BLaER1 (cell line): ENCODE measurements around the gene BAD.

Experiments
- H3K27ac ChIP-seq: shearing (Covaris generic); formaldehyde crosslinking; 2 replicates; pipeline ENCODE4 v1.8.1; 2022
- H3K27me3 ChIP-seq: shearing (Covaris generic); formaldehyde crosslinking; 2 replicates; pipeline ENCODE4 v1.8.1; 2022
- H3K36me3 ChIP-seq: shearing (Covaris generic); formaldehyde crosslinking; 2 replicates; pipeline ENCODE4 v1.8.1; 2022
- H3K4me1 ChIP-seq: shearing (Covaris generic); formaldehyde crosslinking; 2 replicates; pipeline ENCODE4 v1.8.1; 2022
- H3K4me2 ChIP-seq: shearing (Covaris generic); formaldehyde crosslinking; 2 replicates; pipeline ENCODE4 v1.8.1; 2022
- H3K4me3 ChIP-seq: shearing (Covaris generic); formaldehyde crosslinking; 2 replicates; pipeline ENCODE4 v1.8.1; 2022
- H3K9ac ChIP-seq: shearing (Covaris generic); formaldehyde crosslinking; 2 replicates; pipeline ENCODE4 v1.8.1; 2022
- H3K9me3 ChIP-seq: shearing (Covaris generic); formaldehyde crosslinking; 2 replicates; pipeline ENCODE4 v1.8.1; 2022
- H4K20me1 ChIP-seq: shearing (Covaris generic); formaldehyde crosslinking; 2 replicates; pipeline ENCODE4 v1.8.1; 2022
- Cebpa-rat ChIP-seq: shearing (Covaris generic); IDR thresholded peaks from 2 replicates; pipeline ENCODE4 v1.8.1; 2022

Gene BAD

DNA sequence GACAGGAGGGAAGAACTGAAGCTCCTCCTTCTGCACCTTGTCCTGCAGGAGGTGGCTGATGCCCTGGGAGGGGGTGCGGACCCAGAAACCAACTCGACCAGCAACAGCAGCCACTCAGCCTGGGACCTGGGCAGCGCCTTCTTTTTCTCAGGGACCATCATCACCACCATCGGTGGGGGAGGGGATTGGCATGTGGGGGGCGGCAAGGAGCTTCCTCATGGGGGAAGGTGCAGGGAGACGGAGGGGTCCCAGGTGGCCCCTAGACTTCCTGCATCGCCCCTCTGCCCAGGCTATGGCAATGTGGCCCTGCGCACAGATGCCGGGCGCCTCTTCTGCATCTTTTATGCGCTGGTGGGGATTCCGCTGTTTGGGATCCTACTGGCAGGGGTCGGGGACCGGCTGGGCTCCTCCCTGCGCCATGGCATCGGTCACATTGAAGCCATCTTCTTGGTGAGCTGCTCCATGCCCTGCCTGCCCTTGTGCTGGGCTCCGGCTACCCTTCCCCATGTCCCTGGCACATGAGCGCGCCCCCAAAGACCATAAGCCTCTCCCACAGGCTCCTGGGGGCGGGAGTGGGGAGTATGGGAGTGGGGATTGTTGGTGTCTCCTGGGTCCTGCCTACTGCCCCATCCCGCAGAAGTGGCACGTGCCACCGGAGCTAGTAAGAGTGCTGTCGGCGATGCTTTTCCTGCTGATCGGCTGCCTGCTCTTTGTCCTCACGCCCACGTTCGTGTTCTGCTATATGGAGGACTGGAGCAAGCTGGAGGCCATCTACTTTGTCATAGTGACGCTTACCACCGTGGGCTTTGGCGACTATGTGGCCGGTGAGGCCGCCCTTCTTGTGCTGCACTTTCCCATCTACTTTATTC is 12.6 kb upstream of the BAD start:
- peaks cover 100% of the 10 kb centered on the region for H3K27me3 ChIP-seq
- no peaks in the 10 kb centered on the region for H3K9me3 ChIP-seq
- no peak overlapping the region for H3K9ac ChIP-seq
- peaks cover 68% of the 10 kb centered on the region for H4K20me1 ChIP-seq
- H3K36me3 ChIP-seq, result no peaks in the 10 kb centered on the region
- no peak overlapping the region for H3K4me3 ChIP-seq
- no peak overlapping the region for H3K27ac ChIP-seq
- no peak overlapping the region for H3K4me2 ChIP-seq
- peaks cover 30% of the 10 kb centered on the region for H3K4me1 ChIP-seq
- no peak for TF ChIP-seq Cebpa-rat

DNA sequence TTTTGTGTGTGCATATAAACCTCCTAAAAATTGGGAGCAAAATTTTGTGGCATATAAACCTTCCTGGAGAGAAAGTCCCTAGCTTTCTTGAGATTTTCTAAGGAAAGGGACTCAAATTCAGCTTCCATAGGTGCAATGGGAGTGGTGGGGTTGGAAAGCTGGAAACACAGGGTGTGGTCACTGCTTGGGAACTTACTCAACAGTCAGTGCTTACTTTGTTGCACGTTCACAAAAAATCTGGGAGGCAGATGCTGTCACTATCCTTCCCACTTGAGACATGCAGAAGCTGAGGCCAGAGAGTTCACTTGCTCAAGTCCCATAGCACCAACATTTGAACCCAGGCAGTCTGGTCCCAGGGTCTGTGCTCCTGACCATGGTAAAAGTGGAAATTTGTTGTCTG is 11.8 kb upstream of the BAD start:
- Histone ChIP-seq H3K27me3 (peaks cover 100% of the 10 kb centered on the region), H3K9me3 (no peaks in the 10 kb centered on the region), H3K4me1 (peaks cover 36% of the 10 kb centered on the region), H3K27ac (no peak overlapping the region), H4K20me1 (peaks cover 76% of the 10 kb centered on the region), H3K4me2 (no peak overlapping the region), H3K36me3 (no peaks in the 10 kb centered on the region), H3K4me3 (no peak overlapping the region), H3K9ac (no peak overlapping the region)
- TF ChIP-seq Cebpa-rat, result no peak

DNA sequence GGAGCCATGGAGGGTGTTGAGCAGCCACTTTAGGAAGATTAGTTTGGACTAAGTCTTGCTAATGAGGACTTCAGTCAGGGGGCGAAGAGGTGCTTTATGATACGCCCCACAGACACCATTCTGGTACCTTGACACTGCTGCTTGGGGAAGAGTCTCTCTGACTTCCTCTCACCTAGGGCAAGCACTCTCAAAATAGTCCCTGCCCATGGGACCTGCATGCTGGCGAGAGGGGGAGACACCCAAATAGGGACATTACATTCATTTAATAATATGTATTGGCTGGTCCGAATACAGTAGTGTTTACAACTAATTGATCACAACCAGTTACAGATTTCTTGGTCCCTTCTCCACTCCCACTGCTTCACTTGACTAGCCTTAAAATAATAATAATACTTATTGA is 11.3 kb upstream of the BAD start:
- no peaks in the 10 kb centered on the region for H3K36me3 ChIP-seq
- H3K9me3 ChIP-seq, result no peaks in the 10 kb centered on the region
- no peak overlapping the region for H3K4me3 ChIP-seq
- H3K27ac ChIP-seq, result no peak overlapping the region
- peaks cover 80% of the 10 kb centered on the region for H4K20me1 ChIP-seq
- no peak overlapping the region for H3K9ac ChIP-seq
- peaks cover 100% of the 10 kb centered on the region for H3K27me3 ChIP-seq
- no peak for TF ChIP-seq Cebpa-rat
- H3K4me1 ChIP-seq, result peaks cover 32% of the 10 kb centered on the region
- H3K4me2 ChIP-seq, result no peak overlapping the region

DNA sequence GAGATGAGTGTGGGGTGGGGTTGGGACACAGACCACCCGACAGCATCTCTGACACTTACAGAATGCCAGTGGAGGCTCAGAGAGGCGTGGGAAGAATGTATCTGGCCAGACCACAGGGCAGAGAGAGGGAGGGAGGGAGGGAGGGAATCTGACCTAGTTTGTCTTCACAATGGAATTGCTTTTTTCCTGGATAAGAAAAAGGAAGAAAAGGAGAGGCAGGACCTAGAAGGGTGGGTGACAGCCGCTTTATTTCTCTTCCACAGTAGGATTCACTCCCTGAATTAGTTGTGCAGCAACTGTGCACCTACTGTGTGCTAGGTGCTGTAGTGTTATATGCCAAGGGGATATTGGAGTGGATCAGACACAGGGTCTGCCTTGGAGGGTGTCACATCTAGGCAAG is 10.3 kb upstream of the BAD start:
- Histone ChIP-seq H3K4me3 (no peak overlapping the region), H4K20me1 (peaks cover 77% of the 10 kb centered on the region), H3K9me3 (no peaks in the 10 kb centered on the region), H3K27me3 (peaks cover 100% of the 10 kb centered on the region), H3K4me1 (peaks cover 22% of the 10 kb centered on the region), H3K36me3 (no peaks in the 10 kb centered on the region), H3K9ac (no peak overlapping the region), H3K27ac (no peak overlapping the region), H3K4me2 (no peak overlapping the region)
- TF ChIP-seq Cebpa-rat, result no peak

DNA sequence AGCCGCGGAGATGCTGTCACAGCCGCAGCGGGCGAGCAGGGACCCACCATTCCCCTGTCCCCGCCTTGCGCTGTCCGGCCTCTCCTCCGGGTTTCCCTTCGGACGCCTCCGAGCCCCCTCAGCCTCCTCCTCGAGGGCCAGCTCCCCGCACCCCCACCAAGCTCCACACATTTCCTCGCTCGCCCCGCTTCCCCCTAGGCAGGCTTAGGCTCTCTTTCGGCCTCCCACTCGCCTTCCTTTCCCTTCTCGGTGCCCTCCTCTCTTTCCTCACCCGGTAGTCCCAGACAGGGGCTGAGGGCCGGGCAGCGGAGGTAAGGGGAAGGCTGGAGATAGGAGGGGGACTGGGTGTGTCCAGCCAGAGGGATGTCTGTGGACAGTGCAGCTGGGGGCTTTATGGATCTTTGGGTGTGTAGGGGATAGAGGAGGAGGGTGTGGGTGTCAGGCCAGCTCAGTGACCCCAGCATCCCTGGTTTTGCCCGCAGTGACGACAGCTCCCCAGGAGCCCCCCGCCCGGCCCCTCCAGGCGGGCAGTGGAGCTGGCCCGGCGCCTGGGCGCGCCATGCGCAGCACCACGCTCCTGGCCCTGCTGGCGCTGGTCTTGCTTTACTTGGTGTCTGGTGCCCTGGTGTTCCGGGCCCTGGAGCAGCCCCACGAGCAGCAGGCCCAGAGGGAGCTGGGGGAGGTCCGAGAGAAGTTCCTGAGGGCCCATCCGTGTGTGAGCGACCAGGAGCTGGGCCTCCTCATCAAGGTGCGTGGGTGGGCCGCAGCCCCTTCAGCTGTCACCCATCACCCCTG is 8.2 kb upstream of the BAD start:
- Histone ChIP-seq H3K27me3 (peaks cover 86% of the 10 kb centered on the region), H4K20me1 (peaks cover 57% of the 10 kb centered on the region), H3K27ac (no peak overlapping the region), H3K4me1 (peaks cover 14% of the 10 kb centered on the region), H3K9me3 (no peaks in the 10 kb centered on the region), H3K9ac (no peak overlapping the region), H3K4me2 (peak overlapping the region; percentile 61), H3K4me3 (peak overlapping the region; percentile 49), H3K36me3 (peaks cover 6% of the 10 kb centered on the region; the same call in 1 of the 2 replicates)
- no peak for TF ChIP-seq Cebpa-rat

DNA sequence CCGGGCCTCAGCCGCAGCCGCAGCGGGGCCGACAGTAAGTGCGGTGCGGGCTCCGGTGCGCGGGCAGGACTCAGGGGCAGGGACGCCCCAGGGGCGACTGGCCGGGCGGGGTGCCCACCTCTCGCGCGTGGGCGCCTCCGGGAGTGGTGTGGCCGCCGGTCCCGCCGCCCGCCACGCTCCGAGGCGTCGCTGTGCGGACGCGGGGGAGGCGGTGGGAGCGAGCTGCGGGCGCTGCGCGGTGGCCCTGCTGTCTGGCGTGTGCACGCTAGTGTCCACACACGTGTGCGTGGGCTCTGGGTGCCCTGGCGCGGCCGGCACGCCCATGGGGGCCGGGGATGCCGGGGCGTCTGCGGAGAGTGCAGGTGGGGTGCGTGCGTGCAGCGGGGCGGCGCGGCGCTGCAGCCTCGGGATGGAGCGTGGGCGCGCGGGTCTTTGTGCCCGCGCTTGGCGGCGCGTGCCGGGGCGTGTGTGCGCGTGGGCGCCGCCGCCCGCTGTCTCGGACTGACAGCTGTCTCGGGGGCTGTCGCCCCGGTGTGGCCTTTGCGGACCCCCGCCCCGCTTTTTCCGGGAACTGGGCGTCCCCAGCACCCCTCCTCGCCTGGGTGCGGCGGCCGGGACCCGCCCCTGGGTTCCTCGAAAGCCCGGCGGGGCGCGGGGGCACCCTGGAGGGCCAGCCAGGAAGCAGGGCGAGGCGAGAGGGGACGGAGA is 7.4 kb upstream of the BAD start:
- H3K36me3 ChIP-seq, result peaks cover 6% of the 10 kb centered on the region; the same call in 1 of the 2 replicates
- no peak overlapping the region for H3K9ac ChIP-seq
- H3K4me2 ChIP-seq, result peak overlapping the region; percentile 61
- H3K9me3 ChIP-seq, result no peaks in the 10 kb centered on the region
- H3K4me3 ChIP-seq, result peak overlapping the region; percentile 49
- H4K20me1 ChIP-seq, result peaks cover 49% of the 10 kb centered on the region
- H3K4me1 ChIP-seq, result peaks cover 18% of the 10 kb centered on the region
- H3K27ac ChIP-seq, result no peak overlapping the region
- no peak for TF ChIP-seq Cebpa-rat
- H3K27me3 ChIP-seq, result peaks cover 78% of the 10 kb centered on the region

DNA sequence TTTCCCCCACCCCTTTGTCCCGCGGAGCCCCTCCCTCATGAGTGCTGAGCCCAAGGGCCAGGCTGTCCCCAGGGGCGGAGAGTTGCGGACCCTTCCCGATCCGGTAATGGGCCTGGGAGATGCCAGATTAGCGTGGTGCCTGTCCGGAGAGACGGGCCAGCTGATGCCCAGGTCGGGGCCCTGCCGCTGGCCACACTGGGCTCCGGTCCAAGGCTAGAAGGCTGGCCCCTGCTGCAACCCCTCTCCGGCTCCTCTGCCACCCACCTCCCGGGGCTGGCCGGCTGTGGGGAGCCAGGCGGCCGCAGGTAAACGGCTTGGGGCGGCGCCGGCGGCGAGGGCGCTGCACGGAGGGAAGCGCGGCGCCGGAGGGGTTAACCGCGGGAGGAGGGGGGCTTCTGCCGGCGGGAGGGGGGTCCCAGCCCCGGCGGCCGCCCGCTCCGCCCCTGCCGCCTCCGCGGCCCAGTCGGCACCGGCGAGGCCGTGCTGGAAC is 6.8 kb upstream of the BAD start, which contains the start of gene KCNK4:
TSS of gene KCNK4 (plus strand) at position 41 of the 490 bp plus-strand sequence. CDS start 1,717 bp downstream, outside the sequence.
- Histone ChIP-seq H4K20me1 (peaks cover 43% of the 10 kb centered on the region), H3K9ac (no peak within 1 kb of the TSS), H3K27me3 (peaks cover 72% of the 10 kb centered on the region)

DNA sequence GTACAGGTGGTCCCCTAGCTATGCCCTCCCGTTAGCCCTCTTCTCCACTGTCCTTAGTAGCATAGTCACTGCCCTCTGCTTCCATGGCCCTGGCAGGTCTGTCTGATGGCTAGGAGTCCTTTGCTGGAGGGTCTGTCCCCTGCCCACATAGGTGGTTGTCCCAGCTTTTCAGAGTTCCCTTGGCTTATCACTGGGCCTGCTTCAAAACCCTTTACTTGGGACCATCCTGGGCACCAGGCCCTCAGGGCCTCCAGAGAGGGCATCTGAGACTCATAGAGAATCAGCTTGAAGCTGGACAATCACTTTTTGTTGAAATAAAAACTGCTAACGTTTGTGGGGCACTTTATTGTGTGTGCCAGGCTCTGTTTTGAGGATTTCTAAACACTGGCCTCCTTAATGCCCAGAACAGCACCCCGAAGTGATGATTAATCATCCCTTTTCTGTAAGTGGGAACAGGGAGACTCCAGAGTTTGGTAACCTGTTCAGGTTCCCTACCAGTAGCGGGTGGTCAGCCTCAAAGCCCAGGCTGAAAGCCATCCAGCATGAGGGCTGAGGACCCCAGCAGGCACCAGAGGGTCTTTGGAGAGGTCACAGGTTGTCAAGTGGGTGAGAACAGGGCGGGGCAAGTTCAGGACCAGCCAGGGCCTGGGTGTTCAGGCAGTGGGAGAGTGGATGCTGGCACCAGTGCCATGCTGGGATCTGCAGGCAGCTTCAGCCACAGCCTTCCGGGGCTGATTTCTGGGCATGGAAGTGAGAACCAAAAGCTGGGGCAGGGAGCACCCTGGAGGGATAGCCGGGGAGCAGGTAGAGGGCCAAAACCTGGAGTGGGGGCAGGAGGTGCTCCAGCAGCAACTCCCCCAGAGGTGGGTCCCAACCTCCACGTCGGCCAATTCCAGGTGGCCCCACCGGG is 6.1 kb upstream of the BAD start:
- no peak for TF ChIP-seq Cebpa-rat
- no peaks in the 10 kb centered on the region for H3K9me3 ChIP-seq
- no peak overlapping the region for H3K4me2 ChIP-seq
- no peak overlapping the region for H3K9ac ChIP-seq
- no peak overlapping the region for H3K4me3 ChIP-seq
- peaks cover 6% of the 10 kb centered on the region; the same call in 1 of the 2 replicates for H3K36me3 ChIP-seq
- peaks cover 65% of the 10 kb centered on the region for H3K27me3 ChIP-seq
- H4K20me1 ChIP-seq, result peaks cover 37% of the 10 kb centered on the region
- peaks cover 28% of the 10 kb centered on the region for H3K4me1 ChIP-seq
- no peak overlapping the region for H3K27ac ChIP-seq

More for the DNA sequence above, 6.8 kb upstream of the BAD start, which contains the start of gene KCNK4:
- Histone ChIP-seq H3K27ac (no peak within 1 kb of the TSS), H3K4me3 (peak within 1 kb of the TSS; percentile 49), H3K9me3 (no peaks in the 10 kb centered on the region), H3K4me1 (peaks cover 24% of the 10 kb centered on the region), H3K36me3 (peaks cover 6% of the 10 kb centered on the region; the same call in 1 of the 2 replicates), H3K4me2 (peak within 1 kb of the TSS; percentile 61)
- no peak for TF ChIP-seq Cebpa-rat
